GM23338 (cell line): Measurements from ENCODE around the gene MICALL2. TPM values are rescaled to one million over a fixed set of nuclear protein-coding genes. Genes with fewer than 3 reads are reported as not detected.

ENCODE experiments used
- ATAC-seq: fragments of 200-7000 bp; cut with Tn5 transposase; 3 replicates; pipeline ENCODE4 v1.9.1; 2020
- DNase-seq: peaks from one replicate; pipeline ENCODE4 v3.0.0-alpha.2; 2015; ENCODE audit warnings: low spot score
- H2AFZ ChIP-seq: fragments of 200-600 bp; sonication (generic); 2 replicates; pipeline ENCODE4 v1.8.0; 2016; ENCODE audit warnings: antibody characterized with exemption, mild to moderate bottlenecking, moderate library complexity
- H3F3A ChIP-seq: fragments of 200-600 bp; sonication (generic); replicated peaks from 2 replicates; pipeline ENCODE4 v1.8.0; 2017; ENCODE audit warnings: antibody characterized with exemption, mixed run types, low read depth
- H3K27ac ChIP-seq: fragments of 200-600 bp; sonication (generic); 2 replicates; pipeline ENCODE4 v1.6.1; 2016; ENCODE audit warnings: low read depth
- H3K27me3 ChIP-seq: fragments of 200-600 bp; sonication (generic); 2 replicates; pipeline ENCODE4 v1.8.0; 2016; ENCODE audit warnings: mild to moderate bottlenecking, mixed run types, moderate library complexity; ENCODE audit not compliant: insufficient read depth
- H3K36me3 ChIP-seq: fragments of 200-600 bp; sonication (generic); 2 replicates; pipeline ENCODE4 v1.8.0; 2016; ENCODE audit warnings: mild to moderate bottlenecking; ENCODE audit not compliant: insufficient read depth
- H3K4me1 ChIP-seq: fragments of 200-600 bp; sonication (generic); 2 replicates; pipeline ENCODE4 v1.8.0; 2016; ENCODE audit warnings: mild to moderate bottlenecking, moderate library complexity; ENCODE audit not compliant: insufficient read depth
- H3K4me2 ChIP-seq: fragments of 200-600 bp; sonication (generic); 2 replicates; pipeline ENCODE4 v1.7.1; 2017; ENCODE audit warnings: mixed run types
- H3K4me3 ChIP-seq: fragments of 200-600 bp; sonication (generic); 2 replicates; pipeline ENCODE4 v1.6.1; 2016; ENCODE audit warnings: mixed run types
- H3K79me2 ChIP-seq: fragments of 200-600 bp; sonication (generic); replicated peaks from 2 replicates; pipeline ENCODE4 v1.8.0; 2017; ENCODE audit warnings: mild to moderate bottlenecking; ENCODE audit not compliant: insufficient read depth
- H3K9me2 ChIP-seq: fragments of 200-600 bp; sonication (generic); 2 replicates; pipeline ENCODE4 v1.8.0; 2017; ENCODE audit not compliant: insufficient read depth
- H4K20me1 ChIP-seq: fragments of 200-600 bp; sonication (generic); replicated peaks from 2 replicates; pipeline ENCODE4 v1.8.0; 2017; ENCODE audit warnings: mild to moderate bottlenecking; ENCODE audit not compliant: insufficient read depth
- H3K27ac Mint-ChIP-seq: 2 replicates; pipeline ENCODE4 v1.8.0; 2020; ENCODE audit warnings: inconsistent platforms, mild to moderate bottlenecking, moderate library complexity, mixed read lengths
- H3K27me3 Mint-ChIP-seq: 3 replicates; pipeline ENCODE4 v1.8.0; 2022; ENCODE audit warnings: low read depth, mild to moderate bottlenecking, moderate library complexity, mixed read lengths, inconsistent platforms; ENCODE audit not compliant: insufficient read depth, poor library complexity
- H3K36me3 Mint-ChIP-seq: 3 replicates; pipeline ENCODE4 v1.8.0; 2021; ENCODE audit warnings: low read depth, mild to moderate bottlenecking, inconsistent platforms, moderate library complexity, mixed read lengths
- H3K4me1 Mint-ChIP-seq: 3 replicates; pipeline ENCODE4 v1.8.0; 2020; ENCODE audit warnings: mild to moderate bottlenecking, inconsistent platforms, mixed read lengths
- H3K4me3 Mint-ChIP-seq: 3 replicates; pipeline ENCODE4 v1.8.0; 2021; ENCODE audit warnings: moderate library complexity, mild to moderate bottlenecking, inconsistent platforms, mixed read lengths
- H3K9me3 Mint-ChIP-seq: 3 replicates; pipeline ENCODE4 v1.8.0; 2020; ENCODE audit warnings: moderate library complexity, mild to moderate bottlenecking, inconsistent platforms, mixed read lengths
- CREB1 ChIP-seq: fragments of 250-450 bp; sonication (Bioruptor Pico); IDR thresholded peaks from 2 replicates; pipeline ENCODE4 v1.5.0; 2020; ENCODE audit warnings: low read depth, mild to moderate bottlenecking, moderate library complexity
- EZH2 ChIP-seq: fragments of 200-600 bp; sonication (generic); IDR thresholded peaks from one replicate; pipeline ENCODE4 v1.8.0; 2017; ENCODE audit warnings: antibody characterized with exemption, mild to moderate bottlenecking, low read depth; ENCODE audit not compliant: unreplicated experiment
- EZH2phosphoT487 ChIP-seq: fragments of 200-600 bp; sonication (generic); IDR thresholded peaks from one replicate; pipeline ENCODE4 v1.8.1; 2018; ENCODE audit warnings: antibody characterized with exemption; ENCODE audit not compliant: unreplicated experiment
- JUNB ChIP-seq: IDR thresholded peaks from one replicate; pipeline ENCODE4 v1.6.1; 2016; ENCODE audit warnings: antibody characterized with exemption; ENCODE audit not compliant: unreplicated experiment
- NANOG ChIP-seq: IDR thresholded peaks from 2 replicates; pipeline ENCODE4 v1.6.1; 2016; ENCODE audit warnings: antibody characterized with exemption, borderline replicate concordance
- POLR2AphosphoS5 ChIP-seq: IDR thresholded peaks from 2 replicates; pipeline ENCODE4 v1.6.1; 2016; ENCODE audit warnings: antibody characterized with exemption, low read depth
- STAT1 ChIP-seq: IDR thresholded peaks from one replicate; pipeline ENCODE4 v1.6.1; 2016; ENCODE audit warnings: antibody characterized with exemption; ENCODE audit not compliant: unreplicated experiment
- ZNF114 ChIP-seq: fragments of 250-450 bp; sonication (Bioruptor Pico); IDR thresholded peaks from 2 replicates; pipeline ENCODE4 v1.5.0; 2020; ENCODE audit warnings: mild to moderate bottlenecking, moderate library complexity
- ZNF331 ChIP-seq: fragments of 250-450 bp; sonication (Bioruptor Pico); IDR thresholded peaks from 2 replicates; pipeline ENCODE4 v1.5.0; 2020; ENCODE audit warnings: low read depth, mild to moderate bottlenecking, moderate library complexity
- polyA plus RNA-seq: library from polyadenylated mRNA; unstranded; fragments of >200 nt; fragmentation: Nextera tagmentation; extraction: Ambion mirVana; gene quantifications from 2 replicates; pipeline ENCODE4 v1.2.1, GENCODE V29; 2016
- total RNA-seq: library from RNA; depleted of rRNA; stranded (reverse); fragments of >200 nt; shearing (Covaris generic); gene quantifications from 2 replicates; pipeline ENCODE4 v1.2.3, GENCODE V29; 2014
- TF ChIP-seq, protein P1 (sequence below): fragments of 250-450 bp; sonication (Bioruptor Pico); IDR thresholded peaks from 2 replicates; pipeline ENCODE4 v1.5.0; 2020; ENCODE audit warnings: mild to moderate bottlenecking, moderate library complexity
- TF ChIP-seq, protein P2 (sequence below): IDR thresholded peaks from 2 replicates; pipeline ENCODE4 v1.6.1; 2016; ENCODE audit warnings: antibody characterized with exemption
- TF ChIP-seq, protein P3 (sequence below), 2 experiments: fragments of 200-600 bp in 1 of 2; sonication (generic) in 1 of 2; conservative IDR thresholded peaks; 2 replicates each; pipeline versions ENCODE4 v1.5.1 to v1.6.1; 2016 to 2017; ENCODE audit warnings: antibody characterized with exemption in 2 of 2, low read depth in 2 of 2, mild to moderate bottlenecking in 2 of 2, moderate library complexity in 1 of 2

The MICALL2 gene
- total and polyA plus RNA-seq, 2 experiments from 2014 or later = 7.0 to 13.0 TPM

DNA sequence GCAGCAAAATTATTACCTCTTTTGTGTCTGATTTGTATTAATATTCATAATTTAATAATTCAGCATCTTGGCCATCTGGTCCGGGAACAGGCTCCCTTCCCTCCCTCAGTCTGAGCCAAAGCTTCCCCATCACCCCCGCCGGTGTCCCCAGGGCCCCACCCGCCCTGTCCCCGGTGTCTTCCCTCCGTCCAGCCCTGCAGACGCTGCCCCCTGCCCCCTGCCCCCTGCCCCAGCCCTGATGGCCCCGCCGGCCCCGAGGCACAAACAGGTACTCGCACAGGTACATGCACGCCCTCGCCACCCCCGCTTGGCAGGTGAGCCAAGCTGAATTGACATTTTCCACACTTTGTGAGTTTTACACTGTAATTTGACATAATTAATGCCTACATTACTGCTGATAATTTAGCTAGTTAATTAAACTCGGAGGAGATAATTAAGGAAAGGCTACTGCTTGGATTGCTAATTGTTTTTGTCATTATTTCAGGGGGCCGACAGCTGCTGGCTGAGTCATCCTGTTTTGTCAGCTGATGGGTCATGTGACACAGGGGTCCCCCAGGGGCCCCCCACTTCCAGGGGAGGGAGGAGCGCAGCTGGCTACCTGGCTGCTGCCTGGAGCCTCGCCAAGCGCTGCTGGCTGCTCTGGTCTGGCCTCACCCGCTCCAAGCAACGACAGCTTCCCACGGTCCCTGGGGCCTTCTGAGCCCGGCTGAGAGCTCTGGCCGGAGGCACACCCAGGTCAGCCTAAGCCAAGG is 36.6 kb downstream of the MICALL2 start:
- H2AFZ ChIP-seq = no peak overlapping the region
- Mint-ChIP-seq H3K9me3 (no peaks in the 10 kb centered on the region; the same call in 2 of the 3 replicates), H3K36me3 (no peaks in the 10 kb centered on the region), H3K4me1 (peaks cover 11% of the 10 kb centered on the region), H3K27me3 (peaks cover 8% of the 10 kb centered on the region), H3K4me3 (no peak overlapping the region; the same call in 2 of the 3 replicates), H3K27ac (peak overlapping the region; percentile 95; the same call in 1 of the 2 replicates)
- H3K9me2 ChIP-seq = no peaks in the 10 kb centered on the region
- TF ChIP-seq EZH2phosphoT487 = no peak
- no peak for TF ChIP-seq CREB1 (CRISPR knock-in tag)
- TF ChIP-seq STAT1 = no peak
- TF ChIP-seq ZNF114 (CRISPR knock-in tag) = no peak
- TF ChIP-seq, protein P1, sequence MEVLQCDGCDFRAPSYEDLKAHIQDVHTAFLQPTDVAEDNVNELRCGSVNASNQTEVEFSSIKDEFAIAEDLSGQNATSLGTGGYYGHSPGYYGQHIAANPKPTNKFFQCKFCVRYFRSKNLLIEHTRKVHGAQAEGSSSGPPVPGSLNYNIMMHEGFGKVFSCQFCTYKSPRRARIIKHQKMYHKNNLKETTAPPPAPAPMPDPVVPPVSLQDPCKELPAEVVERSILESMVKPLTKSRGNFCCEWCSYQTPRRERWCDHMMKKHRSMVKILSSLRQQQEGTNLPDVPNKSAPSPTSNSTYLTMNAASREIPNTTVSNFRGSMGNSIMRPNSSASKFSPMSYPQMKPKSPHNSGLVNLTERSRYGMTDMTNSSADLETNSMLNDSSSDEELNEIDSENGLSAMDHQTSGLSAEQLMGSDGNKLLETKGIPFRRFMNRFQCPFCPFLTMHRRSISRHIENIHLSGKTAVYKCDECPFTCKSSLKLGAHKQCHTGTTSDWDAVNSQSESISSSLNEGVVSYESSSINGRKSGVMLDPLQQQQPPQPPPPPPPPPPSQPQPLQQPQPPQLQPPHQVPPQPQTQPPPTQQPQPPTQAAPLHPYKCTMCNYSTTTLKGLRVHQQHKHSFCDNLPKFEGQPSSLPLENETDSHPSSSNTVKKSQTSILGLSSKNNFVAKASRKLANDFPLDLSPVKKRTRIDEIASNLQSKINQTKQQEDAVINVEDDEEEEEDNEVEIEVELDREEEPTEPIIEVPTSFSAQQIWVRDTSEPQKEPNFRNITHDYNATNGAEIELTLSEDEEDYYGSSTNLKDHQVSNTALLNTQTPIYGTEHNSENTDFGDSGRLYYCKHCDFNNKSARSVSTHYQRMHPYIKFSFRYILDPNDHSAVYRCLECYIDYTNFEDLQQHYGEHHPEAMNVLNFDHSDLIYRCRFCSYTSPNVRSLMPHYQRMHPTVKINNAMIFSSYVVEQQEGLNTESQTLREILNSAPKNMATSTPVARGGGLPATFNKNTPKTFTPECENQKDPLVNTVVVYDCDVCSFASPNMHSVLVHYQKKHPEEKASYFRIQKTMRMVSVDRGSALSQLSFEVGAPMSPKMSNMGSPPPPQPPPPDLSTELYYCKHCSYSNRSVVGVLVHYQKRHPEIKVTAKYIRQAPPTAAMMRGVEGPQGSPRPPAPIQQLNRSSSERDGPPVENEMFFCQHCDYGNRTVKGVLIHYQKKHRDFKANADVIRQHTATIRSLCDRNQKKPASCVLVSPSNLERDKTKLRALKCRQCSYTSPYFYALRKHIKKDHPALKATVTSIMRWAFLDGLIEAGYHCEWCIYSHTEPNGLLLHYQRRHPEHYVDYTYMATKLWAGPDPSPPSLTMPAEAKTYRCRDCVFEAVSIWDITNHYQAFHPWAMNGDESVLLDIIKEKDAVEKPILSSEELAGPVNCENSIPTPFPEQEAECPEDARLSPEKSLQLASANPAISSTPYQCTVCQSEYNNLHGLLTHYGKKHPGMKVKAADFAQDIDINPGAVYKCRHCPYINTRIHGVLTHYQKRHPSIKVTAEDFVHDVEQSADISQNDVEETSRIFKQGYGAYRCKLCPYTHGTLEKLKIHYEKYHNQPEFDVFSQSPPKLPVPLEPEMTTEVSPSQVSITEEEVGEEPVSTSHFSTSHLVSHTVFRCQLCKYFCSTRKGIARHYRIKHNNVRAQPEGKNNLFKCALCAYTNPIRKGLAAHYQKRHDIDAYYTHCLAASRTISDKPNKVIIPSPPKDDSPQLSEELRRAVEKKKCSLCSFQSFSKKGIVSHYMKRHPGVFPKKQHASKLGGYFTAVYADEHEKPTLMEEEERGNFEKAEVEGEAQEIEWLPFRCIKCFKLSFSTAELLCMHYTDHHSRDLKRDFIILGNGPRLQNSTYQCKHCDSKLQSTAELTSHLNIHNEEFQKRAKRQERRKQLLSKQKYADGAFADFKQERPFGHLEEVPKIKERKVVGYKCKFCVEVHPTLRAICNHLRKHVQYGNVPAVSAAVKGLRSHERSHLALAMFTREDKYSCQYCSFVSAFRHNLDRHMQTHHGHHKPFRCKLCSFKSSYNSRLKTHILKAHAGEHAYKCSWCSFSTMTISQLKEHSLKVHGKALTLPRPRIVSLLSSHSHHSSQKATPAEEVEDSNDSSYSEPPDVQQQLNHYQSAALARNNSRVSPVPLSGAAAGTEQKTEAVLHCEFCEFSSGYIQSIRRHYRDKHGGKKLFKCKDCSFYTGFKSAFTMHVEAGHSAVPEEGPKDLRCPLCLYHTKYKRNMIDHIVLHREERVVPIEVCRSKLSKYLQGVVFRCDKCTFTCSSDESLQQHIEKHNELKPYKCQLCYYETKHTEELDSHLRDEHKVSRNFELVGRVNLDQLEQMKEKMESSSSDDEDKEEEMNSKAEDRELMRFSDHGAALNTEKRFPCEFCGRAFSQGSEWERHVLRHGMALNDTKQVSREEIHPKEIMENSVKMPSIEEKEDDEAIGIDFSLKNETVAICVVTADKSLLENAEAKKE (CRISPR knock-in tag) = no peak
- TF ChIP-seq, protein P2, sequence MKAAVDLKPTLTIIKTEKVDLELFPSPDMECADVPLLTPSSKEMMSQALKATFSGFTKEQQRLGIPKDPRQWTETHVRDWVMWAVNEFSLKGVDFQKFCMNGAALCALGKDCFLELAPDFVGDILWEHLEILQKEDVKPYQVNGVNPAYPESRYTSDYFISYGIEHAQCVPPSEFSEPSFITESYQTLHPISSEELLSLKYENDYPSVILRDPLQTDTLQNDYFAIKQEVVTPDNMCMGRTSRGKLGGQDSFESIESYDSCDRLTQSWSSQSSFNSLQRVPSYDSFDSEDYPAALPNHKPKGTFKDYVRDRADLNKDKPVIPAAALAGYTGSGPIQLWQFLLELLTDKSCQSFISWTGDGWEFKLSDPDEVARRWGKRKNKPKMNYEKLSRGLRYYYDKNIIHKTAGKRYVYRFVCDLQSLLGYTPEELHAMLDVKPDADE = no peak
- TF ChIP-seq NANOG = no peak
- no peak for TF ChIP-seq ZNF331 (CRISPR knock-in tag)
- TF ChIP-seq JUNB = no peak
- TF ChIP-seq, protein P3, sequence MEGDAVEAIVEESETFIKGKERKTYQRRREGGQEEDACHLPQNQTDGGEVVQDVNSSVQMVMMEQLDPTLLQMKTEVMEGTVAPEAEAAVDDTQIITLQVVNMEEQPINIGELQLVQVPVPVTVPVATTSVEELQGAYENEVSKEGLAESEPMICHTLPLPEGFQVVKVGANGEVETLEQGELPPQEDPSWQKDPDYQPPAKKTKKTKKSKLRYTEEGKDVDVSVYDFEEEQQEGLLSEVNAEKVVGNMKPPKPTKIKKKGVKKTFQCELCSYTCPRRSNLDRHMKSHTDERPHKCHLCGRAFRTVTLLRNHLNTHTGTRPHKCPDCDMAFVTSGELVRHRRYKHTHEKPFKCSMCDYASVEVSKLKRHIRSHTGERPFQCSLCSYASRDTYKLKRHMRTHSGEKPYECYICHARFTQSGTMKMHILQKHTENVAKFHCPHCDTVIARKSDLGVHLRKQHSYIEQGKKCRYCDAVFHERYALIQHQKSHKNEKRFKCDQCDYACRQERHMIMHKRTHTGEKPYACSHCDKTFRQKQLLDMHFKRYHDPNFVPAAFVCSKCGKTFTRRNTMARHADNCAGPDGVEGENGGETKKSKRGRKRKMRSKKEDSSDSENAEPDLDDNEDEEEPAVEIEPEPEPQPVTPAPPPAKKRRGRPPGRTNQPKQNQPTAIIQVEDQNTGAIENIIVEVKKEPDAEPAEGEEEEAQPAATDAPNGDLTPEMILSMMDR (conservative IDR thresholded peaks at IDR 0.05; ENCODE audit: low read depth in 2 of 2) = no peak
- no peak for TF ChIP-seq EZH2
- TF ChIP-seq POLR2AphosphoS5 = no peak
- no peaks in the 10 kb centered on the region for H3K27me3 ChIP-seq
- no peak overlapping the region for H3K27ac ChIP-seq
- H3K4me1 ChIP-seq = no peaks in the 10 kb centered on the region; the same call in 1 of the 2 replicates
- H3K4me2 ChIP-seq = no peak overlapping the region
- DNase-seq = no peak
- no peak overlapping the region for H3K4me3 ChIP-seq
- H3K36me3 ChIP-seq = no peaks in the 10 kb centered on the region
- no peaks in the 10 kb centered on the region for H3K79me2 ChIP-seq
- H4K20me1 ChIP-seq = no peaks in the 10 kb centered on the region
- peak; percentile 6; the same call in 2 of the 3 replicates for ATAC-seq
- no peaks in the 10 kb centered on the region for H3F3A ChIP-seq
